Transverse colon (tissue), 4 donors: ENCODE results near the gene C2CD4D. TPM values are rescaled to one million over a fixed set of nuclear protein-coding genes. Genes with fewer than 3 reads are reported as not detected.

Source experiments
- DNase-seq: peaks from one replicate; pipeline ENCODE4 v3.0.0-alpha.2; 2019
- H3K27ac ChIP-seq, 4 donors: fragments of 200-600 bp; sonication (generic); 2 replicates each; pipeline ENCODE4 v1.5.1; 2016 to 2018; ENCODE audit warnings: inconsistent platforms in 4 of 4
- H3K27me3 ChIP-seq: fragments of 200-600 bp; sonication (generic); 2 replicates; pipeline ENCODE4 v1.5.1; 2017; ENCODE audit warnings: inconsistent platforms
- H3K36me3 ChIP-seq, 4 donors: fragments of 200-600 bp; sonication (generic); 2 replicates each; pipeline ENCODE4 v1.5.1; 2017 to 2019; ENCODE audit warnings: inconsistent platforms in 4 of 4
- H3K4me1 ChIP-seq, 4 donors: fragments of 200-600 bp; sonication (generic); 2 replicates each; pipeline ENCODE4 v1.5.1; 2017 to 2020; ENCODE audit warnings: inconsistent platforms in 4 of 4
- H3K4me3 ChIP-seq, 4 donors: fragments of 200-600 bp; sonication (generic); 1 replicate in 1 of 4; 2 replicates in 3 of 4; pipeline versions ENCODE4 v1.5.1 to v1.6.1; 2017 to 2019; ENCODE audit warnings: inconsistent platforms in 4 of 4
- H3K9me3 ChIP-seq, 2 donors: fragments of 200-600 bp; sonication (generic); 2 replicates each; pipeline ENCODE4 v1.5.1; 2017 to 2019; ENCODE audit warnings: inconsistent platforms in 2 of 2
- EP300 ChIP-seq: sonication (generic); formaldehyde crosslinking; IDR thresholded peaks from one replicate; pipeline ENCODE4 v1.6.1; 2017; ENCODE audit warnings: antibody characterized with exemption, low read depth
- POLR2A ChIP-seq: fragments of 450-650 bp; IDR thresholded peaks from one replicate; pipeline ENCODE4 v1.6.1; 2016; ENCODE audit warnings: antibody characterized with exemption, mild to moderate bottlenecking, moderate library complexity
- POLR2AphosphoS5 ChIP-seq, 3 donors: sonication (generic); formaldehyde crosslinking; IDR thresholded peaks; one replicate each; pipeline ENCODE4 v1.6.1; 2016; ENCODE audit warnings: antibody characterized with exemption in 3 of 3
- WGBS, 2 donors: methylation state at CpG; one replicate each; pipeline ENCODE4 v1.1.5; 2018; ENCODE audit warnings: low coverage in 1 of 2; 5-methylcytosine and 5-hydroxymethylcytosine counted together
- in situ Hi-C, 4 donors: fragments of 200-750 bp; cut with MboI; loops; one replicate each; pipeline versions ENCODE4 v1.15.0 to v1.15.1; 2017; ENCODE audit warnings: low sequenced_read_pairs in 3 of 4, low pct_ligation_motif_present in 1 of 4, low pct_unique_long_range_greater_than_20kb in 1 of 4
- intact Hi-C: fragments of 100-400 bp; cut with DNase I; formaldehyde crosslinking; loops from one replicate; pipeline ENCODE4 v1.15.1; 2023; ENCODE audit warnings: low total_unique reads
- total RNA-seq, 4 donors: library from RNA; depleted of rRNA; stranded (reverse); fragments of >200 nt; gene quantifications; one replicate each; pipeline ENCODE4 v1.1.0, GENCODE V29; 2016
- TF ChIP-seq, protein P1 (sequence below), 5 experiments: fragments of 200-600 bp in 3 of 5; fragments of 450-650 bp in 2 of 5; sonication (generic) in 3 of 5; IDR thresholded peaks; 1 replicate in 2 of 5; 2 replicates in 3 of 5; pipeline ENCODE4 v1.5.1; 2016 to 2017; ENCODE audit warnings: antibody characterized with exemption in 5 of 5, inconsistent platforms in 3 of 5, mild to moderate bottlenecking in 2 of 5, moderate library complexity in 1 of 5

Gene C2CD4D
- total RNA-seq, 4 donors from 2014 or later: not detected

DNA sequence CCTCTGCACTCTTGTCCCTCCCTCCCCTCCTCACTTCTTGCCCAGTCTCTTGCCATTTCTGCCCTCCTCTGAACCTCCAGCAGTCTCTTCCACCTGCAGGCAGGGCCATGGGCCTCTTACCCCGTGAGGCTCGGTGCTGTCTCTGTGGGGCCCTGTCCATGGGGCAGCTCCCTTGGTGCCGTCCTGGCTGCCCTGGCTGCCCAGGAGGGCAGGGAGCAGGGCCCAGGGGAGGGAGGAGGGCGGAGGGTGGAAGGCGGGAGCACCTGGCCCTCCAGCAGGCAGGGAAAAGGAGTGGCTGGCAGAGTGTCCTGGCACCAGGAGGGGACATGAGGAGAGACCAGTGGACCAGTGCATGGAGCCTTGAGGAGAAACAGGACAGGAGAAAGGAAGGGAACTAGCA is 8.0 kb downstream of the C2CD4D start, which contains the start of gene RORC:
Gene RORC (minus strand): TSS at position 198 of the 400 bp plus-strand sequence. CDS start 38 bp downstream, at position 160.
- WGBS, 2 donors: 45% methylated on average over 5 of the region's 5 CpGs; no CpG with 5 or more reads in 1 of the 2 donors
- no peaks in the 10 kb centered on the region for H3K36me3 ChIP-seq
- H3K9me3 ChIP-seq: no peaks in the 10 kb centered on the region
- in situ Hi-C loops (no loop called here), intact Hi-C loops (no loop called here)
- no peaks in the 10 kb centered on the region for H3K27me3 ChIP-seq
- TF ChIP-seq POLR2AphosphoS5 (IDR thresholded peaks at IDR 0.05) (peak; percentile 51 to 81 (median 59)), EP300 (no peak), POLR2A (peak; percentile 88)
- peaks cover 11 to 49% (median 22%) of the 10 kb centered on the region in 4 donors for H3K4me1 ChIP-seq
- DNase-seq: peak; percentile 79
- H3K27ac ChIP-seq: peak within 1 kb of the TSS; percentile 75 to 86 (median 82)
- H3K4me3 ChIP-seq: peak within 1 kb of the TSS; percentile 18 to 51 (median 40)

DNA sequence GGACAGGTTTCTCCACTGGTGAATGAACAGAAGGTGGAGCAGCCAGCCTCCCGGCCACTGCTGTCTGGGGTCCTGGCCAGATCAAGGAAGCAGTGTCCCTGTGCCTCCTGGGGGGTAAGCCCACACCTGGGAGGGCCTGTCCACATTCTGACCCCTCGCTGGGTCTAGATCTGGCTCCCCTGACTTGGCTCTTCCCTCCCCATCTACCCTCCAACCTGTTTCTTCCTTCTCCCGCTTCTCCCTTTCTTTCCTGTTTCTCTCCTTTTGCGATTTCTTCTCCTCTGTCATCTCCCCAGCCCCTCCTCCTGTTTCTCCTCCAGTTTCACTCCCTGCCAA is 8.4 kb downstream of the C2CD4D start:
- in situ Hi-C loops: no loop called here
- H3K36me3 ChIP-seq: no peaks in the 10 kb centered on the region
- no peak for DNase-seq
- peak overlapping the region; percentile 75 to 86 (median 82) for H3K27ac ChIP-seq
- 40 to 45% methylated on average over 1 to 4 of the region's 4 CpGs for WGBS, 2 donors
- intact Hi-C loops: no loop called here
- TF ChIP-seq POLR2A: peak; percentile 23
- TF ChIP-seq POLR2AphosphoS5 (IDR thresholded peaks at IDR 0.05): no peak
- TF ChIP-seq, protein P1, sequence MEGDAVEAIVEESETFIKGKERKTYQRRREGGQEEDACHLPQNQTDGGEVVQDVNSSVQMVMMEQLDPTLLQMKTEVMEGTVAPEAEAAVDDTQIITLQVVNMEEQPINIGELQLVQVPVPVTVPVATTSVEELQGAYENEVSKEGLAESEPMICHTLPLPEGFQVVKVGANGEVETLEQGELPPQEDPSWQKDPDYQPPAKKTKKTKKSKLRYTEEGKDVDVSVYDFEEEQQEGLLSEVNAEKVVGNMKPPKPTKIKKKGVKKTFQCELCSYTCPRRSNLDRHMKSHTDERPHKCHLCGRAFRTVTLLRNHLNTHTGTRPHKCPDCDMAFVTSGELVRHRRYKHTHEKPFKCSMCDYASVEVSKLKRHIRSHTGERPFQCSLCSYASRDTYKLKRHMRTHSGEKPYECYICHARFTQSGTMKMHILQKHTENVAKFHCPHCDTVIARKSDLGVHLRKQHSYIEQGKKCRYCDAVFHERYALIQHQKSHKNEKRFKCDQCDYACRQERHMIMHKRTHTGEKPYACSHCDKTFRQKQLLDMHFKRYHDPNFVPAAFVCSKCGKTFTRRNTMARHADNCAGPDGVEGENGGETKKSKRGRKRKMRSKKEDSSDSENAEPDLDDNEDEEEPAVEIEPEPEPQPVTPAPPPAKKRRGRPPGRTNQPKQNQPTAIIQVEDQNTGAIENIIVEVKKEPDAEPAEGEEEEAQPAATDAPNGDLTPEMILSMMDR (IDR thresholded peaks at IDR 0.05): no peak
- TF ChIP-seq EP300: no peak
- no peaks in the 10 kb centered on the region for H3K27me3 ChIP-seq
- peak overlapping the region; percentile 18 to 51 (median 40) for H3K4me3 ChIP-seq
- peaks cover 11 to 48% (median 22%) of the 10 kb centered on the region in 4 donors for H3K4me1 ChIP-seq
- no peaks in the 10 kb centered on the region for H3K9me3 ChIP-seq

DNA sequence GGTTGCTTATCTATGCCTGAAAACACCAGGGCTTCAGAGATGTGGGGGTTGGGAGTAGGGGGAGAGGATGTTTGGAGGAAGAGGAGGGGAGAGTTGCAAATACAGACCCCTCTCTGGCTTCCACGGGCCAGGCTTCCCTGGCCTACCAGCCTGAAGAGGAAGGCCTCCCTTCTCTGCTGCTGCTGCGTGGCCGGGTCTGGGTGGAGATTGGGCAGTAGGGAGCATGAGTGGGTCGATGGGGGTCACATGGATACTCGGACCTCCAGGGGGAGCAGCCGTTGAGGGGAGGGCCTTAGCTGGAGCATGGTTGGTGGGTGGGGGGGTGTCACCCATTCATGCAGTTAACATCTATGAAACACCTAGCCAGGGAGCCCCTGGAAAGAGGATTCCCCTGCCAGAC is 9.6 kb downstream of the C2CD4D start:
- Histone ChIP-seq H3K9me3 (no peaks in the 10 kb centered on the region), H3K4me1 (peaks cover 11 to 49% (median 22%) of the 10 kb centered on the region in 4 donors), H3K27ac (peak overlapping the region; percentile 75 to 86 (median 82)), H3K27me3 (no peaks in the 10 kb centered on the region), H3K36me3 (no peaks in the 10 kb centered on the region), H3K4me3 (no peak overlapping the region)
- no peak for DNase-seq
- TF ChIP-seq POLR2A: no peak
- TF ChIP-seq, protein P1 (IDR thresholded peaks at IDR 0.05): no peak
- TF ChIP-seq EP300: no peak
- TF ChIP-seq POLR2AphosphoS5 (IDR thresholded peaks at IDR 0.05): no peak
- intact Hi-C loops (no loop called here), in situ Hi-C loops (no loop called here)
- WGBS, 2 donors: 29 to 48% methylated on average over 3 to 6 of the region's 6 CpGs

DNA sequence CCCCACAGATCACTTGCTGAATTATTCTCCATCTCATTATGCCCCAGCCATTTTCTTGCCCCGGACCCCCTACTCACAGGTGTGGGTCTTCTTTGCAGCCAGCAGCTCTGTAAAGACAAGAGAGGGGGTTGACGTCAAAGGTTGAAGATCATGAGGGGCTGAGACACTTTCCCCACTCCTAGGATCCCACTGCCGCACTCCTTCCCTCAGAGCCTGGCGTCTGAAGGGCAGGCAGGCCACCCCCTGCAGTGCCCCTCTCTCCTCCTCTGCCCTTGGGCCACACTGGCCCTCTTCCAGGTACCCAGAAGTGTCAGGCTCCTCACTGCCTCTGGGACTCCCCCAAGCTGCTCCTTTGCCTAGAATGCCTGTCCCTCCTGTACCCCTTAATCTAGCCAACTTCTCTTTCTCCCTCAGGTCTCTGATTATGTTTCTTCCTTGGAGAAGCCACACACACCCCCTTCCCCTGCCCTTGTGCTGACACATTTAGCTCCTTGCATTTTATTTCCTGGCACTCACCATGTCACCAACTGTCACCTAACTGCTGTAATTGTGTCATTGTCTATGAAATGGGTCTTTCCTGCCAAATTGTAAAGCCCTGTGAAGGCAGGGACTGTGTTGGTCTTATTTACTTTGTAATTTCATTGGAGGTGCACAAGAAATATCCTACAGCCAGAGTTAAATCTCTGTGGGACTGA is 10.1 kb downstream of the C2CD4D start:
- intact Hi-C loops: no loop called here
- Histone ChIP-seq H3K9me3 (no peaks in the 10 kb centered on the region), H3K4me1 (peaks cover 11 to 49% (median 22%) of the 10 kb centered on the region in 4 donors), H3K27me3 (no peaks in the 10 kb centered on the region), H3K27ac (peak overlapping the region in 3 of 4 donors; percentile 4 to 81 (median 17)), H3K4me3 (no peak overlapping the region), H3K36me3 (no peaks in the 10 kb centered on the region)
- no peak for TF ChIP-seq POLR2A
- no peak for TF ChIP-seq EP300
- no peak for TF ChIP-seq POLR2AphosphoS5 (IDR thresholded peaks at IDR 0.05)
- TF ChIP-seq, protein P1 (IDR thresholded peaks at IDR 0.05): no peak
- no peak for DNase-seq
- in situ Hi-C loops: no loop called here
- WGBS, 2 donors: 47 to 60% methylated on average over 2 to 4 of the region's 4 CpGs
